Astrocyte of the hippocampus (primary cell): ENCODE data around the gene SSBP3.
A peak's percentile ranks its signal among the peaks of the same experiment; 100 is the strongest.

Experiments
- DNase-seq: peaks from one replicate; pipeline ENCODE4 v3.0.0; 2011; ENCODE audit warnings: low read depth, low spot score

The SSBP3 gene

GRCh38 chr1:54371942-54372275 lies 34.3 kb downstream of the SSBP3 start:
- DNase-seq: no peak

- DNase-seq: no peak
These were observed 34.9 kb downstream of the SSBP3 start for GRCh38 chr1:54371038-54371941.

GRCh38 chr1:54370287-54370989 lies 35.8 kb downstream of the SSBP3 start:
- DNase-seq: no peak

GRCh38 chr1:54367613-54368012 lies 38.6 kb downstream of the SSBP3 start:
- DNase-seq: no peak

- DNase-seq: no peak
These were observed 40.3 kb downstream of the SSBP3 start for GRCh38 chr1:54365847-54366246.

GRCh38 chr1:54365398-54365797 lies 40.8 kb downstream of the SSBP3 start:
- DNase-seq: no peak

GRCh38 chr1:54364995-54365394 lies 41.2 kb downstream of the SSBP3 start:
- no peak for DNase-seq

- DNase-seq: no peak
These were observed 41.6 kb downstream of the SSBP3 start for GRCh38 chr1:54364582-54364981.

- DNase-seq: no peak
These were observed 42.3 kb downstream of the SSBP3 start for GRCh38 chr1:54363925-54364324.

- no peak for DNase-seq
These were observed 43.3 kb downstream of the SSBP3 start for GRCh38 chr1:54362881-54363340.

GRCh38 chr1:54361342-54361741 lies 44.9 kb downstream of the SSBP3 start:
- DNase-seq: no peak

- no peak for DNase-seq
These were observed 45.8 kb downstream of the SSBP3 start for GRCh38 chr1:54360165-54361005.

- DNase-seq: no peak
These were observed 46.6 kb downstream of the SSBP3 start for GRCh38 chr1:54359393-54360162.

GRCh38 chr1:54358503-54359168 lies 47.6 kb downstream of the SSBP3 start:
- peak; percentile 16 for DNase-seq

GRCh38 chr1:54357967-54358366 lies 48.2 kb downstream of the SSBP3 start:
- no peak for DNase-seq

GRCh38 chr1:54356680-54357147 lies 49.5 kb downstream of the SSBP3 start:
- no peak for DNase-seq

GRCh38 chr1:54355931-54356679 lies 50.1 kb downstream of the SSBP3 start:
- no peak for DNase-seq

GRCh38 chr1:54354899-54355298 lies 51.3 kb downstream of the SSBP3 start:
- no peak for DNase-seq

- DNase-seq: no peak
These were observed 52.2 kb downstream of the SSBP3 start for GRCh38 chr1:54353959-54354358.

GRCh38 chr1:54352755-54353154 lies 53.4 kb downstream of the SSBP3 start:
- peak; percentile 30 for DNase-seq
